ENCODE data around the gene HBS1L. TPM values are rescaled to one million over a fixed set of nuclear protein-coding genes. Genes with fewer than 3 reads are reported as not detected.

The HBS1L gene
- polyA plus RNA-seq (2013, experiment 1 of 2), result 63.5 TPM
- polyA plus RNA-seq (2013, experiment 2 of 2), result 59.1 TPM

- no peak within 1 kb of the TSS for H4K8ac ChIP-seq (ENCODE audit: low read depth, low read length)
- WGBS (ENCODE audit: extremely low coverage, insufficient coverage, low lambda C conversion rate), result no CpG with 5 or more reads among the region's 53 CpGs
- peak within 1 kb of the TSS; percentile 66 for H4K5ac ChIP-seq (ENCODE audit: low read length)
- peak within 1 kb of the TSS; percentile 93 for H3K4me3 ChIP-seq (ENCODE audit: low read length)
- no peak within 1 kb of the TSS for H2BK15ac ChIP-seq (replicated peaks; ENCODE audit: low read depth)
- H2BK120ac ChIP-seq (ENCODE audit: low read depth, low read length), result no peak within 1 kb of the TSS
- peak within 1 kb of the TSS; percentile 94 for H3K4me2 ChIP-seq (ENCODE audit: low read length)
- no peaks in the 10 kb centered on the region for H3K36me3 ChIP-seq (ENCODE audit: control insufficient read depth, insufficient read depth, low read length)
- peak within 1 kb of the TSS; percentile 51 for H2BK5ac ChIP-seq (ENCODE audit: low read length)
- H3K18ac ChIP-seq (ENCODE audit: low read length), result peak within 1 kb of the TSS; percentile 72
- H2AK5ac ChIP-seq (ENCODE audit: low read length), result peak within 1 kb of the TSS; percentile 71
- peak within 1 kb of the TSS; percentile 29 for H3K23ac ChIP-seq (ENCODE audit: low read length)
- H3K9ac ChIP-seq (ENCODE audit: low read length), result peak within 1 kb of the TSS; percentile 88
- peak; percentile 99 for DNase-seq
- H3K27me3 ChIP-seq (ENCODE audit: insufficient read depth, low read length, poor library complexity), result no peaks in the 10 kb centered on the region
- H3K79me1 ChIP-seq (ENCODE audit: low read length), result peaks cover 5% of the 10 kb centered on the region
- peaks cover 35% of the 10 kb centered on the region for H3K79me2 ChIP-seq (ENCODE audit: control insufficient read depth, insufficient read depth, low read length)
- H3K27ac ChIP-seq (ENCODE audit: low read depth, low read length), result peak within 1 kb of the TSS; percentile 38
- peak within 1 kb of the TSS; percentile 99 for H3K56ac ChIP-seq (ENCODE audit: low read length)
- peak within 1 kb of the TSS; percentile 48 for H3K4ac ChIP-seq (ENCODE audit: low read depth, low read length)
- peaks cover 2% of the 10 kb centered on the region for H3K4me1 ChIP-seq (ENCODE audit: control insufficient read depth, low read depth, low read length)
Observed at GRCh38 chr6:135054569-135055498, at the start of gene HBS1L. Gene HBS1L (minus strand): TSS chr6:135054822. CDS start chr6:135054691, 131 bp downstream.

GRCh38 chr6:135104199-135104598, 49.6 kb upstream of the HBS1L start:
- H3K27me3 ChIP-seq (ENCODE audit: insufficient read depth, low read length, poor library complexity), result no peaks in the 10 kb centered on the region
- no peak overlapping the region for H2BK5ac ChIP-seq (ENCODE audit: low read length)
- no peak overlapping the region for H4K8ac ChIP-seq (ENCODE audit: low read depth, low read length)
- no peak overlapping the region for H2BK15ac ChIP-seq (replicated peaks; ENCODE audit: low read depth)
- no peak overlapping the region for H2BK120ac ChIP-seq (ENCODE audit: low read depth, low read length)
- H3K36me3 ChIP-seq (ENCODE audit: control insufficient read depth, insufficient read depth, low read length), result no peaks in the 10 kb centered on the region
- H3K79me2 ChIP-seq (ENCODE audit: control insufficient read depth, insufficient read depth, low read length), result no peaks in the 10 kb centered on the region
- no peak overlapping the region for H3K23ac ChIP-seq (ENCODE audit: low read length)
- H3K4me1 ChIP-seq (ENCODE audit: control insufficient read depth, low read depth, low read length), result no peaks in the 10 kb centered on the region
- no peak overlapping the region for H2AK5ac ChIP-seq (ENCODE audit: low read length)
- H3K9ac ChIP-seq (ENCODE audit: low read length), result no peak overlapping the region
- H3K4ac ChIP-seq (ENCODE audit: low read depth, low read length), result no peak overlapping the region
- no peak overlapping the region for H3K18ac ChIP-seq (ENCODE audit: low read length)
- no peaks in the 10 kb centered on the region for H3K79me1 ChIP-seq (ENCODE audit: low read length)
- no peak overlapping the region for H3K4me3 ChIP-seq (ENCODE audit: low read length)
- H4K5ac ChIP-seq (ENCODE audit: low read length), result no peak overlapping the region
- no CpG with 5 or more reads among the region's 4 CpGs for WGBS (ENCODE audit: extremely low coverage, insufficient coverage, low lambda C conversion rate)
- no peak overlapping the region for H3K4me2 ChIP-seq (ENCODE audit: low read length)
- no peak overlapping the region for H3K27ac ChIP-seq (ENCODE audit: low read depth, low read length)
- no peak for DNase-seq
- H3K56ac ChIP-seq (ENCODE audit: low read length), result no peak overlapping the region

- Histone ChIP-seq H3K56ac (ENCODE audit: low read length) (no peak overlapping the region), H3K4ac (ENCODE audit: low read depth, low read length) (no peak overlapping the region), H3K27ac (ENCODE audit: low read depth, low read length) (no peak overlapping the region), H3K9ac (ENCODE audit: low read length) (no peak overlapping the region), H3K79me1 (ENCODE audit: low read length) (no peaks in the 10 kb centered on the region), H3K4me2 (ENCODE audit: low read length) (no peak overlapping the region), H3K23ac (ENCODE audit: low read length) (no peak overlapping the region), H4K5ac (ENCODE audit: low read length) (no peak overlapping the region), H2AK5ac (ENCODE audit: low read length) (no peak overlapping the region), H3K36me3 (ENCODE audit: control insufficient read depth, insufficient read depth, low read length) (no peaks in the 10 kb centered on the region), H3K79me2 (ENCODE audit: control insufficient read depth, insufficient read depth, low read length) (no peaks in the 10 kb centered on the region), H3K27me3 (ENCODE audit: insufficient read depth, low read length, poor library complexity) (no peaks in the 10 kb centered on the region), H3K4me3 (ENCODE audit: low read length) (no peak overlapping the region), H2BK15ac (replicated peaks; ENCODE audit: low read depth) (no peak overlapping the region), H3K4me1 (ENCODE audit: control insufficient read depth, low read depth, low read length) (no peaks in the 10 kb centered on the region), H2BK5ac (ENCODE audit: low read length) (no peak overlapping the region), H4K8ac (ENCODE audit: low read depth, low read length) (no peak overlapping the region), H3K18ac (ENCODE audit: low read length) (no peak overlapping the region), H2BK120ac (ENCODE audit: low read depth, low read length) (no peak overlapping the region)
- no peak for DNase-seq
Observed at GRCh38 chr6:135102191-135102590, 47.6 kb upstream of the HBS1L start.

- Histone ChIP-seq H3K4me2 (ENCODE audit: low read length) (no peak overlapping the region), H3K36me3 (ENCODE audit: control insufficient read depth, insufficient read depth, low read length) (no peaks in the 10 kb centered on the region), H3K4me1 (ENCODE audit: control insufficient read depth, low read depth, low read length) (no peaks in the 10 kb centered on the region), H4K8ac (ENCODE audit: low read depth, low read length) (no peak overlapping the region), H3K9ac (ENCODE audit: low read length) (no peak overlapping the region), H2BK5ac (ENCODE audit: low read length) (no peak overlapping the region), H3K4ac (ENCODE audit: low read depth, low read length) (no peak overlapping the region), H3K4me3 (ENCODE audit: low read length) (no peak overlapping the region), H2AK5ac (ENCODE audit: low read length) (no peak overlapping the region), H3K27me3 (ENCODE audit: insufficient read depth, low read length, poor library complexity) (no peaks in the 10 kb centered on the region), H3K79me1 (ENCODE audit: low read length) (no peaks in the 10 kb centered on the region), H4K5ac (ENCODE audit: low read length) (no peak overlapping the region), H3K56ac (ENCODE audit: low read length) (no peak overlapping the region), H3K79me2 (ENCODE audit: control insufficient read depth, insufficient read depth, low read length) (no peaks in the 10 kb centered on the region), H3K23ac (ENCODE audit: low read length) (no peak overlapping the region), H2BK120ac (ENCODE audit: low read depth, low read length) (no peak overlapping the region), H3K18ac (ENCODE audit: low read length) (no peak overlapping the region), H2BK15ac (replicated peaks; ENCODE audit: low read depth) (no peak overlapping the region), H3K27ac (ENCODE audit: low read depth, low read length) (no peak overlapping the region)
- WGBS (ENCODE audit: extremely low coverage, insufficient coverage, low lambda C conversion rate), result no CpG with 5 or more reads among the region's 5 CpGs
- DNase-seq, result no peak
Observed at GRCh38 chr6:135097172-135097571, 42.5 kb upstream of the HBS1L start.

- Histone ChIP-seq H2BK15ac (replicated peaks; ENCODE audit: low read depth) (no peak overlapping the region), H3K79me1 (ENCODE audit: low read length) (no peaks in the 10 kb centered on the region), H2BK120ac (ENCODE audit: low read depth, low read length) (no peak overlapping the region), H3K56ac (ENCODE audit: low read length) (no peak overlapping the region), H3K4me2 (ENCODE audit: low read length) (no peak overlapping the region), H3K18ac (ENCODE audit: low read length) (no peak overlapping the region), H3K36me3 (ENCODE audit: control insufficient read depth, insufficient read depth, low read length) (no peaks in the 10 kb centered on the region), H3K79me2 (ENCODE audit: control insufficient read depth, insufficient read depth, low read length) (no peaks in the 10 kb centered on the region), H3K4me1 (ENCODE audit: control insufficient read depth, low read depth, low read length) (no peaks in the 10 kb centered on the region), H3K4ac (ENCODE audit: low read depth, low read length) (no peak overlapping the region), H4K5ac (ENCODE audit: low read length) (no peak overlapping the region), H3K27me3 (ENCODE audit: insufficient read depth, low read length, poor library complexity) (no peaks in the 10 kb centered on the region), H3K9ac (ENCODE audit: low read length) (no peak overlapping the region), H3K27ac (ENCODE audit: low read depth, low read length) (no peak overlapping the region), H4K8ac (ENCODE audit: low read depth, low read length) (no peak overlapping the region), H2AK5ac (ENCODE audit: low read length) (no peak overlapping the region), H3K4me3 (ENCODE audit: low read length) (no peak overlapping the region), H3K23ac (ENCODE audit: low read length) (no peak overlapping the region), H2BK5ac (ENCODE audit: low read length) (no peak overlapping the region)
- no CpG with 5 or more reads among the region's 3 CpGs for WGBS (ENCODE audit: extremely low coverage, insufficient coverage, low lambda C conversion rate)
- DNase-seq, result no peak
Observed at GRCh38 chr6:135096403-135097130, 41.9 kb upstream of the HBS1L start.

All from mesendoderm (in vitro differentiated cells).